GM08714 (cell line): ENCODE measurements around the gene LENG1.
"Not testable (repeated sequence)": the region's sequence is repeated elsewhere in the genome, so short reads cannot be mapped to it uniquely, and the experiment has no call there.

Source experiments
- H3K4me3 ChIP-seq: fragments of 200-500 bp; sonication (Bioruptor generic); 2 replicates; pipeline ENCODE4 v1.5.1; 2014; ENCODE audit warnings: mild to moderate bottlenecking, low read length, inconsistent platforms
- ZNF274 ChIP-seq: IDR thresholded peaks from 2 replicates; pipeline ENCODE4 v1.6.1; 2012; ENCODE audit warnings: mild to moderate bottlenecking, low read depth, low read length

The LENG1 gene

GRCh38 chr19:54179262-54179852 lies 19.8 kb upstream of the LENG1 start:
- TF ChIP-seq ZNF274: no peak
- no peak overlapping the region for H3K4me3 ChIP-seq

GRCh38 chr19:54178581-54179261 lies 19.2 kb upstream of the LENG1 start:
- TF ChIP-seq ZNF274: no peak
- no peak overlapping the region for H3K4me3 ChIP-seq

DNA sequence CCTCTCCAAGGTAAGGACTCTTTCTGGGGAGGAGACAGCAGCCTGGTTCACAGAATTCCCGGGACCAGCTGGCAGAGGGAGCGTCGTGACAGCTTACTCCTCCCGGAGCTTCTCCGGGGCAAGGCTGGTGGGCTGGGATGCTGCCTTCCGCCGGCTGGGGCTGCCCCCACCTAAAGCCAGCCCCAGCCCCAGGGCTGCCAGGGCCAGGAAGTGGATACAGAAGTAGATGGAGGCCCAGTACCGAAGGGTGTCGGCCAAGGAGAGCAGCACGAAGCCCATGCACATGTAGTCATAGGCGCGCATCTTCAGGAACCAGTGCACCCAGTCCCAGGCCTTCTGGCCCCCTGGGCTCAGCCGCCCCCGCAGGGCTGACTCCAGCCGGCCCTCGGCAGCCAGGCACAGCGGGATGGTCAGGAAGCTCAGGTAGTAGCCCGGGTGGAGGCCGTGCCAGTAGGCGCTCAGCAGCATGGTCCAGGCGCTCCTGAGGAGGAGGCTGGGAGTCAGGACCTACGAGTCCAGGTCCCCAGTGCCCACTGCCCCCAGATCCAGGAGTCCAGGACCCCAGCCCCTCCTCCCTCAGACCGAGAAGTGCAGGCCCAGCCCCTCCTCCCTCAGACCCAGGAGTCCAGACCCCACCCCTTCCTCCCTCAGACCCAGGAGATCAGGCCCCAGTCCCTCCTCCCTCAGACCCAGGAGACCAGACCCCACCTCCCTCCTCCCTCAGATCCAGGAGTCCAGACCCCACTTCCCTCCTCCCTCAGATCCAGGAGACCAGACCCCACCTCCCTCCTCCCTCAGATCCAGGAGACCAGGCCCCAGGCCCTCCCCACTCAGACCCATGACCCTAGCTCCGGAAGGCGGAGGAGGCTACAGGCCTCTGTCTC lies 14.7 kb upstream of the LENG1 start:
- H3K4me3 ChIP-seq: no peak overlapping the region
- no peak for TF ChIP-seq ZNF274

GRCh38 chr19:54173359-54173699 lies 13.8 kb upstream of the LENG1 start:
- no peak overlapping the region for H3K4me3 ChIP-seq
- no peak for TF ChIP-seq ZNF274

DNA sequence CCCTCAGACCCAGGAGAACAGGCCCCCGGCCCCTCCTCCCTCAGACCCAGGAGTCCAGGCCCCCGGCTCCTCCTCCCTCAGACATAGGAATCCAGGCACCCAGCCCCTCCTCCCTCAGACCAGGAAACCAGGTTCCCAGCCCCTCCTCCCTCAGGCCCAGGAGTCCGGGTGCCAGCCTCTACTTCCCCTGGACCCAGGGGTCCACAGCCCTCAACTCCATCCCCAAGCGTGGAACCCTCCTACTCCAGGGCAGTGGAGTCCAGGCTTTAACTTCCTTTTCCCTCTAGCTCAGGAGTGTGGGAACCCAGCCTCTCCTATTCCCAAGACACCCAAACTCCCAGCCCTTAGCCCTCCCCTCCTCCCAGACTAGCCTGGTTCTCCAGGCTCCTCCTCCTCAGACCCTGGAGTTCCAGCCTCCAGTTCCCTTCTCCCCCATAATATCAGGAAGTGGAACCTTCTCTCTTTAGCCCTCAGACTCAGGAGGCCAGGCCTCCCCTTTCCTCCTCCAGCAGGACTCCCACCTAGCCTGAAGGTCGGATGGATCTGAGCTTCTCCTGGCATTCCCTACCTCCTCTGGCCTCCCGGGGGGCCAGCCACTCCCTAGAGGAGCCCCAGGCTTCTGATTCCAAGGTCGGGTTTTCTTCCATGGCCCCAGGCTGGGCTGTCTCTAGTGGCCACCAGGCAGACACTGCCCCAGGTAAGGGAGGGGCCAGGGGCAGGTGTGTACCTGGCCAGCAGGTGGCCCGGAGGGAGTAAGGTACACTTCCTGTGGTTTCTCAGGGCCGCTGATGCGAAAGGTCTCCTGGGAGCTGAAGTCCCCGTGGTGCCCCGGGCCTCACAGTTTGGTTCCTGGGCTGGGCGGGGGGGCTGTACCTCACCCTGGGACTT lies 13.2 kb upstream of the LENG1 start, which contains the start of gene TMC4:
TMC4 (minus strand) TSS at position 690 of the 888 bp plus-strand sequence; CDS start at position 647, 43 bp downstream.
- H3K4me3 ChIP-seq: no peak within 1 kb of the TSS

GRCh38 chr19:54171736-54172431 lies 12.4 kb upstream of the LENG1 start:
- H3K4me3 ChIP-seq: not testable (repeated sequence)

More for the DNA sequence above, 13.2 kb upstream of the LENG1 start, which contains the start of gene TMC4:
- no peak for TF ChIP-seq ZNF274

DNA sequence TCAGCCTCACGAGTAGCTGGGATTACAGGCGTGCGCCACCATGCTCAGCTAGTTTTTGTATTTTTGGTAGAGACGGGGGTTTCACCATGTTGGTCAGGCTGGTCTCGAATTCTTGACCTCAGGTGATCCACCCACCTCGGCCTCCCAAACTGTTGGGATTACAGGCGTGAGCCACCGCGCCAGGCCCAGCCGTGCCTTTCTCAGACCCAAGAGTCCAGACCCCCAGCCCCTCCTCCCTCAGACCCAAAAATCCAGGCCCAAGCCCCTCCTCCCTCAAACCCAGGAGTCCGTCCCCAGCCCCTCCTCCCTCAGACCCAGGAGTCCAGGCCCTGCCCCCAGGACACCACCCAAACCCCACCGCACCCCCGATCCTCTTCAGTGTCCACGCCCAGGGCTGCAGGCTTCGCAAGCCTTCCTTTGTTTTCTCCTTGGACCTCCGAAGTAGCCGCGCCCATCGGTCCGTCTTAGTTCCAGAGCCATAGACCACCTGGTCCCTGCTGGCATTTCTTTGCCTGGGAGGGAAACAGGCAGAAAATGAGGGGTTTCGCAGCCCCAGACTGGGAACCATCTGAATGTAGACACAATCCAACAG lies 9.7 kb upstream of the LENG1 start:
- H3K4me3 ChIP-seq: no peak overlapping the region
- no peak for TF ChIP-seq ZNF274

- H3K4me3 ChIP-seq: no peak overlapping the region
- TF ChIP-seq ZNF274: no peak
These were observed 8.8 kb upstream of the LENG1 start for GRCh38 chr19:54168174-54168917.

DNA sequence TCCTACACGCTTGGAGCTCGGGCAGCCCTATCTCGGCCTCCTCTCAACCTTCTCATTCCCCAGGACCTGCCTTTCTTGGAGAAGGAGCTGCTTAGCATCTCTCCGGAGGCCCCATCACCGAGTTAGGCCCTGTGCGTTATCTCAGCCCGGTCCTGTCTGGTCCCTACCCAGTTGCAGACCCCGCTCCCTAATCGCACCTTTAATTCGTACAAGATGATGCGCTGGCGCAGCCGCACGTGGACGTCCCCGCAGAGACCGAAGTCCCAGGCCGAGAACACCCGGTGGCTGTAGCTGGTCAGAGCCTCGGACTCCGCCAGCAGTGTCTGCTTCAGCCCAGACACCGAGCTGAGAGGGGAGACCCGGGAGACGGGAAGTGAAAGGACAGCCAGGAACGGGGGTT lies 5.7 kb upstream of the LENG1 start:
- TF ChIP-seq ZNF274: no peak
- H3K4me3 ChIP-seq: no peak overlapping the region

- no peak for TF ChIP-seq ZNF274
- no peak overlapping the region for H3K4me3 ChIP-seq
These were observed 5.0 kb upstream of the LENG1 start for GRCh38 chr19:54164369-54165068.

DNA sequence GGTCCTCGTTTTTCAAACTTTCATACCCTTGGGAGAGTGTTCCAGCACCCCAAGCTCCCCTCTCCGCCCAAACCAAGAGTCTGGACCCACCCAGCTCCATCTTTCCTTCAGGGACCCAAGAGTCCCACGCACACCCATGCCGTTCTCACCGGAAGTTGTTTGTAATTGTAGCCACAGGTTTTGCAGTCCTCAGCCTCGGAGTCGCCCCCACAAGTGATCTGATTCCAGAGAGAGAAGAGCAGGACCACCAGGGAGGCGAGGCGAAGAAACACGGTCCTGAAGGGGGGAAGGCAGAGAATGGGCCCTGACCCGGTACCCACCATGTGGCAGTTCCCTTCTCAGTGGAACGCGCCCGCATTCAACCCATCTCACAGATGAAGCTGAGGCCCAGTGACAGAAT lies 3.4 kb upstream of the LENG1 start:
- peak overlapping the region; percentile 29; the same call in 1 of the 2 replicates for H3K4me3 ChIP-seq

GRCh38 chr19:54162241-54162805 lies 2.8 kb upstream of the LENG1 start:
- peak overlapping the region; percentile 29; the same call in 1 of the 2 replicates for H3K4me3 ChIP-seq
- no peak for TF ChIP-seq ZNF274

More for the DNA sequence above, 3.4 kb upstream of the LENG1 start:
- no peak for TF ChIP-seq ZNF274
